ENCODE measurements around the gene NOL9. TPM values are rescaled to one million over a fixed set of nuclear protein-coding genes. Genes with fewer than 3 reads are reported as not detected.

Gene NOL9
- total and polyA plus RNA-seq, 4 donors = 3.4 to 29.4 (median 16.7) TPM

- no peaks in the 10 kb centered on the region for H3K9me3 ChIP-seq (ENCODE audit: control insufficient read depth in 4 of 4, insufficient read depth in 3 of 4, low read length in 3 of 4)
- TF ChIP-seq, protein P1, sequence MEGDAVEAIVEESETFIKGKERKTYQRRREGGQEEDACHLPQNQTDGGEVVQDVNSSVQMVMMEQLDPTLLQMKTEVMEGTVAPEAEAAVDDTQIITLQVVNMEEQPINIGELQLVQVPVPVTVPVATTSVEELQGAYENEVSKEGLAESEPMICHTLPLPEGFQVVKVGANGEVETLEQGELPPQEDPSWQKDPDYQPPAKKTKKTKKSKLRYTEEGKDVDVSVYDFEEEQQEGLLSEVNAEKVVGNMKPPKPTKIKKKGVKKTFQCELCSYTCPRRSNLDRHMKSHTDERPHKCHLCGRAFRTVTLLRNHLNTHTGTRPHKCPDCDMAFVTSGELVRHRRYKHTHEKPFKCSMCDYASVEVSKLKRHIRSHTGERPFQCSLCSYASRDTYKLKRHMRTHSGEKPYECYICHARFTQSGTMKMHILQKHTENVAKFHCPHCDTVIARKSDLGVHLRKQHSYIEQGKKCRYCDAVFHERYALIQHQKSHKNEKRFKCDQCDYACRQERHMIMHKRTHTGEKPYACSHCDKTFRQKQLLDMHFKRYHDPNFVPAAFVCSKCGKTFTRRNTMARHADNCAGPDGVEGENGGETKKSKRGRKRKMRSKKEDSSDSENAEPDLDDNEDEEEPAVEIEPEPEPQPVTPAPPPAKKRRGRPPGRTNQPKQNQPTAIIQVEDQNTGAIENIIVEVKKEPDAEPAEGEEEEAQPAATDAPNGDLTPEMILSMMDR (IDR thresholded peaks at IDR 0.05; ENCODE audit: control extremely low read depth, extremely low read depth) = no peak
- H3K27me3 ChIP-seq (ENCODE audit: control insufficient read depth in 3 of 3, insufficient read depth in 3 of 3, low read length in 2 of 3) = no peaks in the 10 kb centered on the region
- DNase-seq (no peak), ATAC-seq (ENCODE audit: insufficient read depth, low FRiP score) (no peak)
- H3K27ac ChIP-seq (ENCODE audit: low read depth in 1 of 2, low read length in 1 of 2) = no peak overlapping the region
- H3K4me3 ChIP-seq = no peak overlapping the region
- no peak overlapping the region for H3K9ac ChIP-seq (ENCODE audit: insufficient read depth in 1 of 2, low read length in 2 of 2)
- H3K4me1 ChIP-seq (ENCODE audit: control insufficient read depth in 5 of 5, insufficient read depth in 5 of 5, low read length in 5 of 5) = peaks cover 0 to 14% (median 0%) of the 10 kb centered on the region in 5 donors
- 69 to 82% methylated on average over 8 of the region's 8 CpGs for WGBS, 2 donors
- no peaks in the 10 kb centered on the region for H3K36me3 ChIP-seq (ENCODE audit: control insufficient read depth in 4 of 4, insufficient read depth in 4 of 4, low read length in 4 of 4)
Measured at GRCh38 chr1:6517435-6517851, 36.9 kb downstream of the NOL9 start.

- Histone ChIP-seq H3K27me3 (ENCODE audit: control insufficient read depth in 3 of 3, insufficient read depth in 3 of 3, low read length in 2 of 3) (no peaks in the 10 kb centered on the region), H3K9me3 (ENCODE audit: control insufficient read depth in 4 of 4, insufficient read depth in 3 of 4, low read length in 3 of 4) (no peaks in the 10 kb centered on the region), H3K4me1 (ENCODE audit: control insufficient read depth in 5 of 5, insufficient read depth in 5 of 5, low read length in 5 of 5) (peaks cover 0 to 14% (median 0%) of the 10 kb centered on the region in 5 donors), H3K9ac (ENCODE audit: insufficient read depth in 1 of 2, low read length in 2 of 2) (no peak overlapping the region), H3K36me3 (ENCODE audit: control insufficient read depth in 4 of 4, insufficient read depth in 4 of 4, low read length in 4 of 4) (no peaks in the 10 kb centered on the region), H3K27ac (ENCODE audit: low read depth in 1 of 2, low read length in 1 of 2) (no peak overlapping the region), H3K4me3 (no peak overlapping the region)
- TF ChIP-seq, protein P1 (IDR thresholded peaks at IDR 0.05; ENCODE audit: control extremely low read depth, extremely low read depth) = no peak
- DNase-seq (no peak), ATAC-seq (ENCODE audit: insufficient read depth, low FRiP score) (no peak)
- WGBS, 2 donors = 82% methylated on average over 4 of the region's 4 CpGs
Measured at GRCh38 chr1:6515771-6516170, 38.5 kb downstream of the NOL9 start.

GRCh38 chr1:6513320-6513801, 41.0 kb downstream of the NOL9 start:
- Histone ChIP-seq H3K9ac (ENCODE audit: insufficient read depth in 1 of 2, low read length in 2 of 2) (no peak overlapping the region), H3K36me3 (ENCODE audit: control insufficient read depth in 4 of 4, insufficient read depth in 4 of 4, low read length in 4 of 4) (no peaks in the 10 kb centered on the region), H3K4me3 (no peak overlapping the region), H3K4me1 (ENCODE audit: control insufficient read depth in 5 of 5, insufficient read depth in 5 of 5, low read length in 5 of 5) (no peaks in the 10 kb centered on the region), H3K9me3 (ENCODE audit: control insufficient read depth in 4 of 4, insufficient read depth in 3 of 4, low read length in 3 of 4) (no peaks in the 10 kb centered on the region), H3K27me3 (ENCODE audit: control insufficient read depth in 3 of 3, insufficient read depth in 3 of 3, low read length in 2 of 3) (no peaks in the 10 kb centered on the region), H3K27ac (ENCODE audit: low read depth in 1 of 2, low read length in 1 of 2) (no peak overlapping the region)
- ATAC-seq (ENCODE audit: insufficient read depth, low FRiP score) (no peak), DNase-seq (no peak)
- TF ChIP-seq, protein P1 (IDR thresholded peaks at IDR 0.05; ENCODE audit: control extremely low read depth, extremely low read depth) = no peak
- WGBS, 2 donors = 74 to 89% methylated on average over 9 of the region's 9 CpGs

GRCh38 chr1:6512908-6513280, 41.4 kb downstream of the NOL9 start:
- H3K36me3 ChIP-seq (ENCODE audit: control insufficient read depth in 4 of 4, insufficient read depth in 4 of 4, low read length in 4 of 4) = no peaks in the 10 kb centered on the region
- no peaks in the 10 kb centered on the region for H3K4me1 ChIP-seq (ENCODE audit: control insufficient read depth in 5 of 5, insufficient read depth in 5 of 5, low read length in 5 of 5)
- TF ChIP-seq, protein P1 (IDR thresholded peaks at IDR 0.05; ENCODE audit: control extremely low read depth, extremely low read depth) = no peak
- no peaks in the 10 kb centered on the region for H3K9me3 ChIP-seq (ENCODE audit: control insufficient read depth in 4 of 4, insufficient read depth in 3 of 4, low read length in 3 of 4)
- 87 to 89% methylated on average over 8 of the region's 8 CpGs for WGBS, 2 donors
- H3K27ac ChIP-seq (ENCODE audit: low read depth in 1 of 2, low read length in 1 of 2) = no peak overlapping the region
- no peak overlapping the region for H3K4me3 ChIP-seq
- H3K9ac ChIP-seq (ENCODE audit: insufficient read depth in 1 of 2, low read length in 2 of 2) = no peak overlapping the region
- no peaks in the 10 kb centered on the region for H3K27me3 ChIP-seq (ENCODE audit: control insufficient read depth in 3 of 3, insufficient read depth in 3 of 3, low read length in 2 of 3)
- no peak for DNase-seq
- no peak for ATAC-seq (ENCODE audit: insufficient read depth, low FRiP score)

All from lung (tissue), 12 donors.